HG03139 (cell line): Measurements from ENCODE around the gene CHRNA5.

ENCODE experiments used
- ATAC-seq: cut with Tn5 transposase; IDR thresholded peaks from one replicate; pipeline ENCODE4 v1.9.1; 2021; ENCODE audit not compliant: unreplicated experiment

Gene CHRNA5

DNA sequence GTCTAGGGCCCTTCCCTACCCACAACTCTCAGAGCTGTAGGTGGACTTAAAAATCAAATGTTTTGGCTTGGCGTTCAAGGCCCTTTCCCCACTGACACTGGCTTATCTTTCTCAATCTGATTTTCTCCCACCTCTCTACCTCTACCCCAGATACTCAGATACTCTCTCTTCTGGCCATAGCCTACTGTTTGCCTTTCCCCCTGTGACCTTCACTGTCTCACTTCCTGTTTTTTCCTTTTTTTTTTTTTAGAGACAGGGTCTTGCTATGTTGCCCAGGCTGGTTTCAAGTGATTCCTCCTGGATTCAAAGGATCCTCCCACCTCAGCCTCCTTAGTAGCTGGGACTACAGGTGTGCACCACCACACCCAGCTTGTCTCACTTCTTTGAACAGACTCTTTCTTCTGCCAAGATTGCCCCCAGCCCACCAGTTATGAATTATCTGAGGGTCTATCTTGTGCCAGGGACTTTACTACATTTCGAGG, 71.1 kb downstream of the CHRNA5 start:
- no peak for ATAC-seq

DNA sequence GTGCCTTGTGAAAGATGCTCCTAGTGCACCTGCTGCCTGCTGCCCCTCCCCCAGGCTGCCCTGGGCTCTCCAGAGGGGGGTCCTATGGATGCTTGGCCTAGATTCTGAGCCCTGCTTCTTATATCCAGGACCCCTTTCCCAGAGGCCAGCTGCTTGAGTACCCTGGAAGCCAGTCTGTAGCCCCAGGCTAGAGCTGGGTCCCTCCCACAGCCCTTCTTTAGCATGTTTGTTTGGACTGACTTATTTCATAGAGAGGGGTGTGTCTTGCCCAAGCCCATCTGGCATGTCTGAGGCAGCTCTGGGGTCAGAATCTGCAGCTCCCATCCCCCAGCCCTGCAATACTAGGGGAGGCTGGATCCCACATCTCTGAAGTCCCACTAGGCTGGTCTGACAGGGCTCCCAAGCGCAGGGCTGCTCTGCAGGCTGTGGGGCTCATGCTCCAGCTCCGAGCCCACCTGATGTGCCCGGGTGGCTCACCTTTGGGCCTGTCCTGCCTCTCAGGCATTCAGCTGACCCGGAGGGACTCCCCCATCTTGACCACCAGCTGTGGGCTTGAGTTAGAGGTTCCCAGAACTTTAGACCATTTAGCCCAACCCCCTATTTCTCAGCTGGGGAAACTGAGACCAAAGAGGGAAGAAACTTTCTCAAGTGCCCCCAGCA, 72.6 kb downstream of the CHRNA5 start:
- ATAC-seq, result no peak

- ATAC-seq, result no peak
Observed at GRCh38 chr15:78638658-78639314, 73.5 kb downstream of the CHRNA5 start.

GRCh38 chr15:78640527-78641101, 75.3 kb downstream of the CHRNA5 start:
- no peak for ATAC-seq

DNA sequence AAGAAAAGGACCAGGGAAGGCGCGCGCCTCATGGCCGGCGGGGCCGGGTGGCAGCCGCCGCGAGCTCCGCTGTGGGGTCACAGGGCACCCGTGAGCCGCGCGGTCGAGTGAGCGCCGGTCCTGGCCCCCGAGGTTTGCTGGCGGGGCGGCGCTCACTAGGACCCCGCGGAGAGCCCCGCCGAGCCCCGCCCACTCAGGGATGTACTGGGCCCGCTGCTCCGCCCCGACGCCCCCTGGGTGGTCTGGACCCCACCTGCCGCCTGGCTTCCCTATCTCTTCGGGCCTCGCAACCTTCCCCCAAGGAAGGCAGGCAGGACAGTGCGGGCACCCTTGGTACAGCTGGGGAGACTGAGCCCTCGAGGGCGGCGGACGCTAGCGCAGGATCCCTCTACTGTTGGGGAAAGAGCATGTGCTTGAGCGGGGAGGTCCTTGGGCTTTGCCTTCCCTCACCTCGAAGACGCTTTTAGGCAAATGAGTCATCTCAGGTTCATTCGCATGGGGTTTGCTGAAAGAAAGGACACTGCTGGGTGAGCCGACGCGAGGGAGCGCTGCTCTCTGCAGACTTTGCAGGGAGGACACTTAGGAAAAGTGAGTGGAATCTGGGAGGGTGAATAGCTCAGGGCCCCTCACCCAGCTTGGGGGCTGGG, 75.9 kb downstream of the CHRNA5 start, which contains the start of gene CHRNB4:
Gene CHRNB4, minus strand, starts transcription at position 109 of the 647 bp plus-strand sequence. Its CDS starts 77 bp downstream, at position 32.
- ATAC-seq, result no peak

DNA sequence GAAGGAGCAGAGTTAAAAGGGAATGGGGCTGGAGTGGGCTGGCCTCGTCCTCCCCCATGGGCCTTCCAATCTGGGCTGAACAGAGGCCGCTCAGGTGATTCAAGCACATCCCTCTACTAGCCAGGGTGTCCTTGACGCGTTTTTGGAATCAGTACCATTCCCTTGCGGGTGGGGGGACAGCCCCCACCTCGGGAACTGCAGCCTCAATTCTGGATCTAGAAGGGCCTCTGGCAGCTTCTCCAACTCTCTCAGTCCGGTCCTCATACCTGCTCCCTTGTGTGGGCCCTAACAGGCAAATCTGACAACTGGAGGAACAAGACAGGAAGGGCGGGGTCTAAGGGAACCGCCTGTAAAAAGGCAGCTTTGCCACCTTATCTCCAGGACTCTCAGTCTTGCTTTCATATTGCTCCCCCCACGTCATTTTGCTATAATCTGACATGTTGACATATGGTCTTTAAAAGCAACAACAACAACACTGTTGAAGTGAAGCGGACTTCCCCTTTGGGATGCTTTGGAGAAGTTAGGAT, 76.5 kb downstream of the CHRNA5 start:
- ATAC-seq, result no peak

DNA sequence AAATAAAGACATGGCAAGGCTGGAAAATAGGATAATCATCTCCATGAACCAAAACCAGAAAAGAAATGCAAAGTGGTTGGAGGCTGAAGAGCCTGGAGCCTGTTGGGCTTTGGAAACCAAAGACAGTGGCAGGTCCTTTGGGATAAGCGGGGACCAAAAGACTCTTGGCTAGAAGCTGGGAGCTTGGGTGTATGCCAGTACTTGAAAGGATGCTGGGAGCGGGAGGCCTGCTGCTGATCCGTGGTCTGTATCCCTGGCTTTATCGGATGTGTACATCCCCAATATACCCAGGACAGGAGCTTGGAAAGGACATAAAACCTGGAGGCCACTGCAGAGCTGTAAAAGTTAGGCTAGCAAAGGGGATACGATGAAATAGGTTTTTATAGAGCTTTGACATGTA, 77.0 kb downstream of the CHRNA5 start:
- ATAC-seq, result no peak
